Endothelial cell of umbilical vein (primary cell): ENCODE results near the gene LRP1B. TPM values are rescaled to one million over a fixed set of nuclear protein-coding genes. Genes with fewer than 3 reads are reported as not detected.

Experiments used
- BruUV-seq: library from RNA; stranded (reverse); fragments of 400-500 nt; replicated peaks from 2 replicates; lab custom pipeline; 2021; lab: Mats Ljungman, UMichigan
- CTCF ChIA-PET: fragments of 300-600, 350-600 bp; sonication (Branson Sonifier 250); formaldehyde crosslinking; loops from one replicate; lab custom pipeline; 2021; ENCODE audit warnings: antibody characterized with exemption, inconsistent platforms; lab: Charles Lee
- POLR2A ChIA-PET: fragments of 300-600, 350-600 bp; sonication (Branson Sonifier 250); formaldehyde crosslinking; loops from one replicate; lab custom pipeline; 2021; ENCODE audit warnings: antibody characterized with exemption, inconsistent platforms; lab: Charles Lee
- DNase-seq: peaks from one replicate; pipeline ENCODE4 v3.0.0-alpha.2; 2011; ENCODE audit warnings: low read depth, low spot score
- FAIRE-seq: peaks from 2 replicates; lab custom pipeline; 2011; peaks lifted over from hg19 to GRCh38; lab: Jason Lieb, UNC
- H2AFZ ChIP-seq: 2 replicates; pipeline ENCODE4 v1.6.0; 2012; ENCODE audit warnings: low read depth, low read length, control low read depth, inconsistent platforms
- H3K27ac ChIP-seq: 2 replicates; pipeline ENCODE4 v1.5.1; 2011; ENCODE audit warnings: low read depth, mild to moderate bottlenecking, control low read depth, low read length, moderate library complexity; ENCODE audit not compliant: insufficient read depth
- H3K27me3 ChIP-seq, 2 experiments: 2 replicates each; pipeline versions ENCODE4 v1.6.0 to v1.6.1; 2011; ENCODE audit warnings: low read length in 2 of 2, mixed read lengths in 1 of 2; ENCODE audit not compliant: control insufficient read depth in 2 of 2, insufficient read depth in 2 of 2
- H3K36me3 ChIP-seq, 2 experiments: 2 replicates in 1 of 2; 3 replicates in 1 of 2; pipeline ENCODE4 v1.5.1; 2011; ENCODE audit warnings: low read length in 2 of 2, mild to moderate bottlenecking in 1 of 2, moderate library complexity in 1 of 2; ENCODE audit not compliant: control insufficient read depth in 2 of 2, insufficient read depth in 2 of 2; ENCODE audit errors: extremely low read depth in 1 of 2
- H3K4me1 ChIP-seq: 3 replicates; pipeline ENCODE4 v1.5.1; 2011; ENCODE audit warnings: mild to moderate bottlenecking, low read length; ENCODE audit not compliant: control insufficient read depth, insufficient read depth; ENCODE audit errors: extremely low read depth
- H3K4me2 ChIP-seq: 2 replicates; pipeline ENCODE4 v1.6.1; 2011; ENCODE audit warnings: low read length, control low read depth, mixed read lengths; ENCODE audit not compliant: insufficient read depth
- H3K4me3 ChIP-seq, 3 experiments: fragments of 200-600 bp in 1 of 3; sonication (generic), shearing (Covaris generic) in 1 of 3; replicated peaks in 1 of 3; 2 replicates each; pipeline ENCODE4 v1.5.1; 2011 to 2016; ENCODE audit warnings: control low read depth in 3 of 3, low read length in 3 of 3, mild to moderate bottlenecking in 2 of 3, inconsistent platforms in 1 of 3, low read depth in 1 of 3, moderate library complexity in 1 of 3; ENCODE audit not compliant: insufficient read depth in 1 of 3
- H3K79me2 ChIP-seq: 2 replicates; pipeline ENCODE4 v1.6.0; 2012; ENCODE audit warnings: low read length, inconsistent platforms; ENCODE audit not compliant: control insufficient read depth, insufficient read depth
- H3K9ac ChIP-seq: replicated peaks from 2 replicates; pipeline ENCODE3; 2011; ENCODE audit warnings: low read length, control low read depth; ENCODE audit not compliant: insufficient read depth; ENCODE audit errors: extremely low read depth
- H3K9me1 ChIP-seq: replicated peaks from 3 replicates; pipeline ENCODE4 v1.6.0; 2011; ENCODE audit warnings: mild to moderate bottlenecking, low read length; ENCODE audit not compliant: control insufficient read depth, insufficient read depth; ENCODE audit errors: extremely low read depth
- H3K9me3 ChIP-seq: replicated peaks from 2 replicates; pipeline ENCODE4 v1.5.1; 2012; ENCODE audit warnings: low read length, inconsistent platforms; ENCODE audit not compliant: control insufficient read depth, insufficient read depth
- H4K20me1 ChIP-seq: replicated peaks from 2 replicates; pipeline ENCODE3; 2011; ENCODE audit warnings: mild to moderate bottlenecking, low read length; ENCODE audit not compliant: control insufficient read depth, insufficient read depth; ENCODE audit errors: extremely low read depth
- CTCF ChIP-seq, 2 donors: IDR thresholded peaks; 1 replicate in 1 of 2; 2 replicates in 1 of 2; pipeline ENCODE4 v1.5.1; 2011; ENCODE audit warnings: low read length in 2 of 2, mild to moderate bottlenecking in 2 of 2, moderate library complexity in 2 of 2, control low read depth in 1 of 2, inconsistent platforms in 1 of 2, low read depth in 1 of 2; ENCODE audit not compliant: insufficient read depth in 1 of 2; ENCODE audit errors: extremely low read depth in 1 of 2
- EZH2 ChIP-seq: IDR thresholded peaks from 2 replicates; pipeline ENCODE4 v1.6.1; 2012; ENCODE audit warnings: borderline replicate concordance, low read depth, mild to moderate bottlenecking, moderate library complexity, low read length, inconsistent platforms; ENCODE audit not compliant: severe bottlenecking
- FOS ChIP-seq: IDR thresholded peaks from 2 replicates; pipeline ENCODE4 v1.6.1; 2011; ENCODE audit warnings: mild to moderate bottlenecking, low read length, moderate library complexity, borderline replicate concordance; ENCODE audit not compliant: insufficient read depth
- GATA2 ChIP-seq: IDR thresholded peaks from 2 replicates; pipeline ENCODE4 v1.7.0; 2011; ENCODE audit warnings: low read depth, mild to moderate bottlenecking, moderate library complexity, mixed read lengths, low read length; ENCODE audit not compliant: insufficient read length, insufficient read depth
- JUN ChIP-seq: IDR thresholded peaks from 2 replicates; pipeline ENCODE4 v1.6.1; 2011; ENCODE audit warnings: borderline replicate concordance, low read depth; ENCODE audit not compliant: insufficient read length, insufficient read depth
- MAX ChIP-seq: IDR thresholded peaks from 2 replicates; pipeline ENCODE4 v1.6.1; 2011; ENCODE audit not compliant: insufficient read depth, insufficient read length
- MYC ChIP-seq: IDR thresholded peaks from one replicate; pipeline ENCODE4 v1.6.1; 2011; ENCODE audit warnings: mild to moderate bottlenecking, low read depth, low read length
- POLR2A ChIP-seq: IDR thresholded peaks from 2 replicates; pipeline ENCODE4 v1.6.1; 2012; ENCODE audit warnings: low read depth, mild to moderate bottlenecking, control low read depth, low read length
- POLR2AphosphoS5 ChIP-seq: IDR thresholded peaks from 2 replicates; pipeline ENCODE4 v1.6.1; 2012; ENCODE audit warnings: low read depth, mild to moderate bottlenecking, control low read depth, low read length, moderate library complexity; ENCODE audit not compliant: insufficient read depth
- dilution Hi-C: fragments of 300-500 bp; cut with MboI; formaldehyde crosslinking; loops from one replicate; pipeline ENCODE4 v1.15.0; 2019; ENCODE audit warnings: low sequenced_read_pairs; ENCODE audit not compliant: extremely low pct_ligation_motif_present
- intact Hi-C: fragments of 100-400 bp; cut with micrococcal nuclease; formaldehyde crosslinking; loops from one replicate; pipeline ENCODE4 v1.10.0; 2022
- polyA plus RNA-seq, 4 experiments: library from polyadenylated mRNA; depleted of rRNA in 3 of 4; stranded (reverse) in 3 of 4; unstranded in 1 of 4; fragments of >200 nt; gene quantifications; 2 replicates each; pipeline versions ENCODE4 v1.2.1 to v1.2.3, GENCODE V29; 2011 to 2012; ENCODE audit warnings: missing spikeins in 1 of 4
- total RNA-seq: library from RNA; stranded (reverse); gene quantifications from 2 replicates; pipeline ENCODE4 v1.2.3, GENCODE V29; 2021

The LRP1B gene
- total and polyA plus RNA-seq, 2 donors (not counting 3 experiments of a cell fraction or from before 2014, with no cell fraction given): 0.03 to 0.07 TPM

GRCh38 chr2:141041281-141041680 is 1089.5 kb downstream of the LRP1B start:
- H4K20me1 ChIP-seq: no peaks in the 10 kb centered on the region
- no peaks in the 10 kb centered on the region for H3K9me1 ChIP-seq
- dilution Hi-C loops: no loop called here
- FAIRE-seq (peak; percentile 85), DNase-seq (peak; percentile 78)
- no peaks in the 10 kb centered on the region for H3K36me3 ChIP-seq
- peaks cover 12% of the 10 kb centered on the region for H3K4me1 ChIP-seq
- ChIA-PET POLR2A (interaction anchor here (0.6 to 1.2 kb wide), 2 partner anchors 20 to 23 kb away, joined by 3 read pairs; no protein-coding TSS in a partner anchor), CTCF (interaction anchor here (1.0 to 1.5 kb wide), 4 partner anchors 10 to 20 kb away, joined by 3 to 6 read pairs (median 4); no protein-coding TSS in a partner anchor)
- intact Hi-C loops: loop anchor here (1.0 to 2.0 kb wide), 2 partner anchors 14 to 20 kb away; no protein-coding TSS in a partner anchor
- no TSS peak for BruUV-seq
- no peaks in the 10 kb centered on the region for H3K79me2 ChIP-seq
- no peak overlapping the region for H3K9ac ChIP-seq
- H3K4me2 ChIP-seq: peak overlapping the region; percentile 21
- H3K9me3 ChIP-seq: no peaks in the 10 kb centered on the region
- H3K4me3 ChIP-seq: no peak overlapping the region
- H3K27me3 ChIP-seq: no peaks in the 10 kb centered on the region
- TF ChIP-seq MYC (no peak), FOS (peak; percentile 35), EZH2 (no peak), POLR2AphosphoS5 (peak; percentile 50), JUN (peak; percentile 44), MAX (no peak), CTCF (IDR thresholded peaks at IDR 0.05; ENCODE audit: extremely low read depth in 1 of 2, insufficient read depth in 1 of 2, low read depth in 1 of 2, low read length in 2 of 2) (no peak), POLR2A (no peak), GATA2 (peak; percentile 70)
- H2AFZ ChIP-seq: no peak overlapping the region
- peak overlapping the region; percentile 14 for H3K27ac ChIP-seq
